H1 (cell line): Measurements from ENCODE around the gene ISL2. TPM values are rescaled to one million over a fixed set of nuclear protein-coding genes. Genes with fewer than 3 reads are reported as not detected.

Experiments used
- CTCF ChIA-PET: fragments of 300-600 bp; sonication (Branson Sonifier 250); formaldehyde crosslinking; loops from one replicate; lab custom pipeline; 2021; ENCODE audit not compliant: partially characterized antibody; lab: Charles Lee
- POLR2A ChIA-PET: fragments of 300-600 bp; sonication (Branson Sonifier 250); formaldehyde crosslinking; loops from one replicate; lab custom pipeline; 2021; ENCODE audit warnings: inconsistent platforms; ENCODE audit not compliant: partially characterized antibody; lab: Charles Lee
- DNase-seq, 2 experiments: peaks; one replicate each; pipeline versions ENCODE4 v3.0.0 to v3.0.0-alpha.2; 2010 to 2022; ENCODE audit warnings: low spot score in 2 of 2, low read depth in 1 of 2, mixed read lengths in 1 of 2
- FAIRE-seq: peaks from 2 replicates; lab custom pipeline; 2011; peaks lifted over from hg19 to GRCh38; lab: Jason Lieb, UNC
- H2AFZ ChIP-seq: 2 replicates; pipeline ENCODE4 v1.8.1; 2012; ENCODE audit warnings: low read length, inconsistent platforms
- H2AK5ac ChIP-seq: 2 replicates; pipeline ENCODE4 v1.6.1; 2013; ENCODE audit warnings: low read depth, low read length
- H2BK120ac ChIP-seq: replicated peaks from 2 replicates; pipeline ENCODE3; 2013; ENCODE audit warnings: low read depth, low read length, inconsistent platforms
- H2BK12ac ChIP-seq: 2 replicates; pipeline ENCODE4 v1.6.1; 2013; ENCODE audit warnings: low read depth, low read length
- H2BK15ac ChIP-seq: 2 replicates; pipeline ENCODE4 v1.6.1; 2013; ENCODE audit warnings: low read length
- H2BK20ac ChIP-seq: 2 replicates; pipeline ENCODE4 v1.6.1; 2013; ENCODE audit warnings: low read length
- H2BK5ac ChIP-seq: 2 replicates; pipeline ENCODE4 v1.6.1; 2013; ENCODE audit warnings: low read depth, low read length
- H3K14ac ChIP-seq: 2 replicates; pipeline ENCODE4 v1.6.1; 2013; ENCODE audit warnings: inconsistent platforms; ENCODE audit not compliant: insufficient read length
- H3K18ac ChIP-seq: 2 replicates; pipeline ENCODE4 v1.6.1; 2013; ENCODE audit warnings: low read length; ENCODE audit errors: extremely low read depth
- H3K23ac ChIP-seq: 2 replicates; pipeline ENCODE4 v1.6.1; 2013; ENCODE audit warnings: inconsistent platforms; ENCODE audit not compliant: insufficient read length
- H3K23me2 ChIP-seq: 2 replicates; pipeline ENCODE4 v1.6.1; 2013; ENCODE audit warnings: low read depth, low read length
- H3K27ac ChIP-seq: 2 replicates; pipeline ENCODE4 v1.6.1; 2011; ENCODE audit warnings: low read depth, low read length, inconsistent platforms
- H3K27me3 ChIP-seq, 4 experiments: replicated peaks in 1 of 4; 1 replicate in 1 of 4; 2 replicates in 3 of 4; pipeline versions ENCODE4 v1.6.1 to v1.8.1; 2011 to 2013; ENCODE audit warnings: low read length in 3 of 4, mild to moderate bottlenecking in 3 of 4, inconsistent platforms in 2 of 4, mixed read lengths in 2 of 4, moderate library complexity in 1 of 4; ENCODE audit not compliant: control insufficient read depth in 3 of 4, insufficient read depth in 3 of 4; ENCODE audit errors: extremely low read depth in 1 of 4
- H3K36me3 ChIP-seq, 4 experiments: 2 replicates each; pipeline versions ENCODE4 v1.6.1 to v1.8.1; 2011 to 2013; ENCODE audit warnings: mild to moderate bottlenecking in 4 of 4, low read length in 3 of 4, moderate library complexity in 2 of 4, control low read depth in 1 of 4, inconsistent platforms in 1 of 4; ENCODE audit not compliant: insufficient read depth in 4 of 4, control insufficient read depth in 2 of 4
- H3K4ac ChIP-seq: replicated peaks from 2 replicates; pipeline ENCODE3; 2013; ENCODE audit warnings: low read length, low read depth, mixed read lengths, inconsistent platforms; ENCODE audit not compliant: insufficient read length
- H3K4me1 ChIP-seq, 4 experiments: replicated peaks in 1 of 4; 1 replicate in 1 of 4; 2 replicates in 3 of 4; pipeline versions ENCODE4 v1.6.1 to v1.8.1; 2011 to 2013; ENCODE audit warnings: low read length in 3 of 4, inconsistent platforms in 2 of 4, mixed read lengths in 1 of 4; ENCODE audit not compliant: insufficient read depth in 4 of 4, control insufficient read depth in 3 of 4
- H3K4me2 ChIP-seq, 2 experiments: 2 replicates each; pipeline versions ENCODE4 v1.6.1 to v1.8.1; 2011 to 2013; ENCODE audit warnings: low read depth in 2 of 2, low read length in 2 of 2, control low read depth in 1 of 2, inconsistent platforms in 1 of 2, mild to moderate bottlenecking in 1 of 2; ENCODE audit not compliant: insufficient read depth in 1 of 2
- H3K4me3 ChIP-seq, 4 experiments: fragments of 200-600, 300-600 bp in 1 of 4; sonication (generic), shearing (Covaris generic), sonication (Bioruptor Twin) in 1 of 4; 2 replicates each; pipeline versions ENCODE4 v1.5.1 to v1.8.1; 2011 to 2016; ENCODE audit warnings: low read length in 4 of 4, low read depth in 3 of 4, control low read depth in 2 of 4, inconsistent platforms in 2 of 4, mild to moderate bottlenecking in 2 of 4, mixed read lengths in 1 of 4, moderate library complexity in 1 of 4; ENCODE audit not compliant: insufficient read depth in 2 of 4; ENCODE audit errors: extremely low read depth in 1 of 4
- H3K56ac ChIP-seq: replicated peaks from 2 replicates; pipeline ENCODE3; 2013; ENCODE audit warnings: low read depth, mild to moderate bottlenecking, mixed read lengths, low read length, inconsistent platforms; ENCODE audit not compliant: insufficient read length
- H3K79me1 ChIP-seq: 2 replicates; pipeline ENCODE4 v1.6.1; 2013; ENCODE audit warnings: low read depth, low read length, control low read depth
- H3K79me2 ChIP-seq, 2 experiments: 2 replicates each; pipeline versions ENCODE4 v1.6.1 to v1.8.1; 2012 to 2013; ENCODE audit warnings: low read length in 2 of 2, mild to moderate bottlenecking in 2 of 2, inconsistent platforms in 1 of 2; ENCODE audit not compliant: insufficient read depth in 2 of 2, control insufficient read depth in 1 of 2
- H3K9ac ChIP-seq, 4 experiments: replicated peaks in 1 of 4; 1 replicate in 1 of 4; 2 replicates in 3 of 4; pipeline versions ENCODE4 v1.6.1 to v1.8.1; 2011 to 2013; ENCODE audit warnings: low read depth in 3 of 4, low read length in 3 of 4, control low read depth in 2 of 4, mild to moderate bottlenecking in 2 of 4, moderate library complexity in 2 of 4, inconsistent platforms in 1 of 4; ENCODE audit errors: extremely low read depth in 1 of 4
- H3K9me3 ChIP-seq, 2 experiments: 2 replicates each; pipeline versions ENCODE4 v1.6.1 to v1.8.1; 2012 to 2013; ENCODE audit warnings: mild to moderate bottlenecking in 2 of 2, moderate library complexity in 2 of 2, control low read depth in 1 of 2, inconsistent platforms in 1 of 2, low read depth in 1 of 2, low read length in 1 of 2, mixed read lengths in 1 of 2; ENCODE audit not compliant: insufficient read depth in 2 of 2
- H4K20me1 ChIP-seq, 2 experiments: replicated peaks in 1 of 2; 2 replicates each; pipeline versions ENCODE3 to v1.8.1; 2011 to 2013; ENCODE audit warnings: inconsistent platforms in 2 of 2, low read length in 2 of 2, mild to moderate bottlenecking in 1 of 2; ENCODE audit not compliant: insufficient read depth in 2 of 2, control insufficient read depth in 1 of 2
- H4K5ac ChIP-seq: 2 replicates; pipeline ENCODE4 v1.6.1; 2013; ENCODE audit warnings: low read length, low read depth, mixed read lengths, inconsistent platforms; ENCODE audit not compliant: insufficient read length
- H4K8ac ChIP-seq: 2 replicates; pipeline ENCODE4 v1.8.0; 2013; ENCODE audit warnings: mild to moderate bottlenecking, moderate library complexity, low read length, inconsistent platforms; ENCODE audit not compliant: insufficient read depth; ENCODE audit errors: extremely low read depth
- H4K91ac ChIP-seq: replicated peaks from 2 replicates; pipeline ENCODE3; 2013; ENCODE audit warnings: low read length, mixed read lengths, inconsistent platforms; ENCODE audit not compliant: insufficient read length
- CHD1 ChIP-seq: IDR thresholded peaks from 2 replicates; pipeline ENCODE4 v1.6.1; 2012; ENCODE audit warnings: low read depth, low read length, improper control_type of control experiment
- PHF8 ChIP-seq: fragments of 200-600 bp; sonication (generic); conservative IDR thresholded peaks from 2 replicates; pipeline ENCODE4 v1.7.1; 2012; ENCODE audit warnings: low read depth, mild to moderate bottlenecking, inconsistent platforms, low read length, moderate library complexity
- SIRT6 ChIP-seq: IDR thresholded peaks from one replicate; pipeline ENCODE4 v1.7.1; 2012; ENCODE audit warnings: low read length, inconsistent platforms
- whole genome bisulfite sequencing, 2 experiments: shearing (Covaris generic) in 1 of 2; methylation state at CpG; one replicate each; pipeline versions ENCODE4 v1.1.6 to v1.1.7; 2013 to 2015; ENCODE audit warnings: low lambda C conversion rate in 2 of 2, mixed read lengths in 2 of 2, inconsistent platforms in 1 of 2, low coverage in 1 of 2, missing lambda C conversion rate in 1 of 2; ENCODE audit not compliant: insufficient replicate concordance in 2 of 2, insufficient coverage in 1 of 2, insufficient read length in 1 of 2; ENCODE audit errors: extremely low coverage in 1 of 2, missing lambda C conversion rate in 1 of 2; 5-methylcytosine and 5-hydroxymethylcytosine counted together
- polyA plus RNA-seq, 7 experiments: library from polyadenylated mRNA; depleted of rRNA in 3 of 7; stranded (reverse) in 5 of 7; unstranded in 2 of 7; fragments of >200 nt in 5 of 7; fragments of 200-250 nt in 2 of 7; gene quantifications; 1 replicate in 5 of 7; 2 replicates in 1 of 7; 4 replicates in 1 of 7; pipeline versions ENCODE4 v1.2.1 to v1.2.3, GENCODE V29; 2011 to 2013; ENCODE audit warnings: missing spikeins in 2 of 7, mixed read lengths in 2 of 7
- total RNA-seq: library from RNA; stranded (reverse); fragmentation: NEBNext Ultra II Directional; extraction: Animal tissue kit (Norgen Biotek cat#: 25700); gene quantifications from 2 replicates; pipeline ENCODE4 v1.2.1, GENCODE V29; 2021

ISL2 gene
- total and polyA plus RNA-seq, 2 of the 8 experiments (the other 6 are each of a cell fraction or from before 2014, with no cell fraction given) = 0.32 to 0.99 TPM

- no peak for DNase-seq
- no peaks in the 10 kb centered on the region for H3K36me3 ChIP-seq
Observed at GRCh38 chr15:76358453-76358852, 21.9 kb downstream of the ISL2 start.

More at GRCh38 chr15:76358453-76358852, 21.9 kb downstream of the ISL2 start:
- Histone ChIP-seq H3K4me2 (no peak overlapping the region), H4K91ac (no peak overlapping the region), H4K8ac (no peak overlapping the region), H3K4ac (no peak overlapping the region), H3K79me2 (no peaks in the 10 kb centered on the region), H2BK20ac (no peak overlapping the region), H3K27ac (no peak overlapping the region), H3K4me3 (no peak overlapping the region)
- CTCF ChIA-PET = interaction anchor here (1.6 kb wide), 1 partner anchor 11 kb away, joined by 6 read pairs; no protein-coding TSS in a partner anchor
- TF ChIP-seq SIRT6 (no peak), PHF8 (no peak), CHD1 (no peak)
- TF ChIP-seq, all 59 proteins: peak for 0
- Histone ChIP-seq H3K56ac (no peak overlapping the region), H4K5ac (no peak overlapping the region), H3K9ac (no peak overlapping the region), H2AFZ (no peak overlapping the region), H2BK120ac (no peak overlapping the region), H4K20me1 (no peaks in the 10 kb centered on the region), H3K4me1 (no peaks in the 10 kb centered on the region), H3K79me1 (no peaks in the 10 kb centered on the region), H3K23ac (no peak overlapping the region), H2BK12ac (no peak overlapping the region), H2BK5ac (no peak overlapping the region), H3K14ac (no peak overlapping the region), H3K9me3 (no peaks in the 10 kb centered on the region), H3K23me2 (no peaks in the 10 kb centered on the region; the same call in 1 of the 2 replicates), H2BK15ac (no peak overlapping the region), H2AK5ac (no peak overlapping the region), H3K27me3 (no peaks in the 10 kb centered on the region; a peak in 1 of 7 replicates), H3K18ac (no peak overlapping the region)
- FAIRE-seq = no peak
- 93% methylated on average over 3 of the region's 3 CpGs; no CpG with 5 or more reads in 1 of the 2 experiments for WGBS, 2 experiments
- POLR2A ChIA-PET = no interaction called here
